HTR-8/SVneo (cell line): ENCODE data around the gene LAMTOR2.
A peak's percentile ranks its signal among the peaks of the same experiment; 100 is the strongest.
"Not testable (repeated sequence)": the region's sequence is repeated elsewhere in the genome, so short reads cannot be mapped to it uniquely, and the experiment has no call there.

Experiments
- DNase-seq: peaks from one replicate; pipeline ENCODE4 v3.0.0; 2011; ENCODE audit warnings: low spot score, mixed read lengths; ENCODE audit not compliant: insufficient read length
- FAIRE-seq: peaks from 2 replicates; lab custom pipeline; 2011; peaks lifted over from hg19 to GRCh38; lab: Jason Lieb, UNC

The LAMTOR2 gene

DNA sequence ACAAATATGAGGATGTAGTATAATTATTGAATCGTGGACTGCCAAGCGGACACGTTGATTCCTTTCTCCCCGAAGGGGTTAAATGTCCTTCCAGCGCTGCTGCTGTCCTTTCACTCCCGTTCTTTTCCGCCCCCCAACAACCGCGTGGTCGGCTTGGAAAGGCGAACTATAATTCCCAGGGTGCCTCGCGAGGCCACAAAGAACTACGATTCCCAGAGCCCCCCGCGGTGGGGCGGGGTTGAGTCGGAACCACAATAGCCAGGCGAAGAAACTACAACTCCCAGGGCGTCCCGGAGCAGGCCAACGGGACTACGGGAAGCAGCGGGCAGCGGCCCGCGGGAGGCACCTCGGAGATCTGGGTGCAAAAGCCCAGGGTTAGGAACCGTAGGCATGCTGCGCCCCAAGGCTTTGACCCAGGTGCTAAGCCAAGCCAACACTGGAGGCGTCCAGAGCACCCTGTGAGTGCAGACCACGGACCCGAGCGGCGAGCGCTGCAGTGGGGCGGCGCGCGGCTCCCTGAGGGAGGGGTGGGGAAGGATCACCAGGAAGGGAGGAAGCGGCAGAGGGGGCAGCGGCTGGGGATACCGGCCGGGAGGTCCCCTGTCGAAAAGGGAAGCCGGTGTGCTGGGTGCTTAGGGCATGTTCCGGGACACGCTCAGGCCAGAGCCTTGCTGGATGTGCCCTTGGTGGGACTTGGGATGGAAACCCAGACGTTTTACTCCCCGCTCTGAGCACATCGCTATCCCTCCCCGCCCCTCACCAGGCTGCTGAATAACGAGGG is at the start of gene LAMTOR2:
TSS of gene LAMTOR2 (plus strand) at position 283 of the 781 bp plus-strand sequence. CDS start at position 391, 108 bp downstream.
- FAIRE-seq (no peak), DNase-seq (peak; percentile 92)

- DNase-seq (no peak), FAIRE-seq (no peak)
These were observed 49.6 kb upstream of the LAMTOR2 start for GRCh38 chr1:156004843-156005584.

DNA sequence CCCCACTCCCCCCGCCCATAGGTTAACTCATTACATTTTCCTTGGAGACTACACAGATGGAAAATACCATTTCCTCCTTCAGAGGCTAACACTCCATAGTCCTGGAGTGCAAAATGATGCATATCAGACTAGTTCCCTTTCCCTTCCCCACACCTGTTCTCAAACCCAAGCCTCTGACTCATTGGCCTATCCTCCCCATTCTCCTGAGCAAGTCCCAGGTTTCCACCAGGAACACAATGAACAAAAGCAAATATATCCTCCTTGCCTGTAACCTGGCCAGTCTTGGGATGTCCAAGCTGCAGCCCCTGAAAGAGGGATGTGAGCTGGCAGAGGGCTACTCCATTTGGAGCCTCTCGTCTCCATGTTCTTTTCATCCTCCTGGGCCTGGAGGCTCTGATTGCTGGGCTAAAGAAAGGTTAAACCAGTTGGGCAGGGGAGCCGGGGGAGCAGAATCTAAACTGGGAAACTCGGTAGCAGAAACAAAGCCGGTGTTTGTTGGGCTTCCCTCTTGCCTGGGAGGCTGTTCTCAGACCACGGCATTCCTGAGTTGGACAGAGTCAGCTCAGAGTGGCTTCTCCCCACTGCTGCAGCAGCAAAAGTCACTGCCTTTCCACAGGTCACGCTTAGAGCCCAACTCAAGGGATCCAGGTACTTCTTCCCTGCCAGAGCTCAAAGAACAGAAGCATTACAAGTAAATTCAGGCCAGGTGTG is 47.8 kb upstream of the LAMTOR2 start:
- FAIRE-seq (no peak), DNase-seq (no peak)

- DNase-seq, result no peak
- FAIRE-seq, result no peak
These were observed 45.2 kb upstream of the LAMTOR2 start for GRCh38 chr1:156009404-156009803.

DNA sequence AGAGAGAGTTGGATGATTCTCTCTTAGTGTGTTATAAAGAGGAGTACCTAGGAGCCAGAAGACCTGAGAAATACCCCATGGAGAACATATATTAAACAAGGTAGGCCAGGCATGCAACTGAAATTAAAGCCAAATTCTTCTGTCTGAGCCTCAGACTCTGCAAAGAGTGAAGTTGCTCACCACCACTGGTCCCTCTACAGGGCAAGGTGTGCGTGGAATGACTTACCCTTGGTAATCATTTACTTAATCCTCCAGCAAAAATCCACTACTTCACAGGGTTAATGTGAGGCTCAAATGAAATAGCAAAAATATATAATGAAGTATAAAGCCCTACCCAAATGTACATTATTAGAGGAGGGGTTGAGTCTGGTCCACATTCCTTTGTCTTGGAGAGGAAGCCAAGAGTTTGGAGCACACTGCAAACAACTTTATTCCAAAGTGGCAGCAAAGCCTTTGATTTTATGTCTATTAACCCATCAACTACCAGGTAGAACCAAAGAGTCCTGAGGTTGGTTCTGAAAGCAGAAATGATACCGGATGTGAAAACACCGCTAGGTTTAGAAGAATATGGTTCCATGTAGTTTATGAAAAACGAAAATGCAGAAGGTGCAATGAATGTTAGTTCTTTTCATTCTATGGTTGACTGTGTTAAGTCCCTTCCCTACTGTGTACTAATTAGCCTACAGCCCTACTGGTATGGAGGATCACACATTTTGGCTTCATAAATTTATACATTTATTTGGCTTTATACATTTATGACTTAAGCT is 42.3 kb upstream of the LAMTOR2 start:
- DNase-seq, result no peak
- no peak for FAIRE-seq

- DNase-seq (no peak), FAIRE-seq (no peak)
These were observed 39.8 kb upstream of the LAMTOR2 start for GRCh38 chr1:156014829-156015228.

- FAIRE-seq (no peak), DNase-seq (no peak)
These were observed 34.7 kb upstream of the LAMTOR2 start for GRCh38 chr1:156019946-156020292.

DNA sequence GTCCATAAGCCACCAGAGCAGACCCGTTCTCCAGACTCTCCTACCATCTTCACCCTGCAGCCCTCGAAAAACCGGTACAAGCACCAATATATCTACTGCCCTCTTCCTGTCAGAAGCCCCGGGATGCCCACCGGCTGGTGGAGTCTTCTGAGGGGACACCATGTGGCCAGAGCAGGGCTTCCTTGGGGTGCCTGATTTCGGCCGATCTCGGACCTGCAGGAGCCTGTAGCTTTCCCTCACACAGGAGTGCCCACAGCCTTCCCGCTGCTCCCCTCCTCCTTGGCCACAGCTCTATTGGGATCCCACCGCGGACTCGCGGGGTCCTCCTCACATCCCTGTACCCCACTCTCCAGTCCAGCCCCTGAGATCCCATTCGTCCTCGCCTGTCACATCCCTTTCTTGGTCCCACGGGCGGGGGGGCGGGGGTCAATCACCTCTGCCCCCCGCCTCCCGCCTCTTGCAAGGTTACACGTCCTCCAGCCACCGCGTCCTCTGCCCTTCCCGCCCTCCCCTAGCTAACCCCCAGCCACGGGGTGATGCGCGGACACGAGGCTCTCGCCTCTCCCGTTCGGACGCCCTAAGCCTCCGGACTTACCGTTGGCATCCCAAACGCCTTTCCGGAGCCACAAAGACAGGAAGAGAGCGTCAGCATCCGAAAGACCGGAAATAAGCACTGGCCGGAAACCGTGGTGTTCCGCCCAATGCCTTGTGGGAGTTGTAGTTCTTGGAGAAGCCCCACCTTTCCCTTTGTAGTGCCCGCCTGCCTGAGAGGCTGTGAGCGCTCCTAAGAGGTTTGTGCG is 34.1 kb upstream of the LAMTOR2 start, which contains the start of gene SSR2:
TSS of gene SSR2 (minus strand) at position 659 of the 800 bp plus-strand sequence. CDS start 784 bp downstream, outside the sequence.
- no peak for FAIRE-seq
- DNase-seq, result peak; percentile 91

DNA sequence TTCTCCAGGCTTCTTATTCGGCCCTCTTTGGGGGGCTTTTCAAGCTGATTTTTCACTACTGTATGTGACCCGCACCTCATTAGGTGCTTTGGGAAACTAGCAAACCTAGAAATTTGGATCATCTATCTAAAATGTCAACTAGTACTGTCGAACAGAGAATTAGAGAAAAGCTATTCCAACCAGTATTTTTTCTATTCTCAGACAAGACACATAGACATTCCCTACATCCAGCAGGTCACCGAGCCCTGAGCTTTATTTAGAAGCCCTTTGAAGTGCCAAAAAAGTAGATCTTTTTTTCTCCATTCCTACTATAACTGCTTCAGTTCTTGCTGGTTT is 33.5 kb upstream of the LAMTOR2 start:
- DNase-seq, result no peak
- no peak for FAIRE-seq

DNA sequence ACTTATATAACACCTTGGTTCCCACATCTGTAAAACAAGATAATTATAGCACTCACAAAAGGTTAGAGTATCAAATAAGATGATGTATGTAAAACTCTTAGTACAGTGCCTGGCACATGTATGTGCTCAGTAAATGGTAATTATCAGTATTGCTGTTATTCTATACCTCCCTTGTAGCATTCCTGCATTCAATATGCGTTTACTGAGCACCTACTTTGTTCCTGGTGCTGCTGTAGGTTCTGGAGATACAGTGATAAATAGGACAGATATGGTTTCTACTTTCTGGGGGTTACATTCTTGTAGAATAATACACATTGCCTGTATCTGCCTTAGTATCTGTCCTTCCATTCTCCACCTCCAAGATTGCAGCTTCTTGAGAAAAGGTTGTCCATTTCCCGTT is 32.6 kb upstream of the LAMTOR2 start:
- no peak for FAIRE-seq
- no peak for DNase-seq

DNA sequence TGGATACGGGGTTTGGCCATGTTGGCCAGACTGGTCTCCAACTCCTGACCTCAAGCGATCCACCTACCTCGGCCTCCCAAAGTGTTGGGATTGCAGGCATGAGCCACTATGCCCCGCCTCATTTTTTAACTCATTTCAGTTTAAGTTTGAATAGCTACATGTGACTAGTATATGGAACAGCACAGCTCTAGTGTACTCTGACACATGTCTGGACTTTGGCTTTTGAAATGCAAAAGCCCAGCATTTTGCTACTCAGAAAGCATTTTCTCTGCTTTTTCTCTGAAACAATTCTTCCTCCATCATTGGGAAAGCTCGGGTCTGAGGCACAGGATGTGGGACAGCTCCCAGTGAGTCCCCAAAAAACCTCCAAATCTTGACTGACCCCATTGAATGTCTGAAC is 29.8 kb upstream of the LAMTOR2 start:
- FAIRE-seq (no peak), DNase-seq (no peak)

DNA sequence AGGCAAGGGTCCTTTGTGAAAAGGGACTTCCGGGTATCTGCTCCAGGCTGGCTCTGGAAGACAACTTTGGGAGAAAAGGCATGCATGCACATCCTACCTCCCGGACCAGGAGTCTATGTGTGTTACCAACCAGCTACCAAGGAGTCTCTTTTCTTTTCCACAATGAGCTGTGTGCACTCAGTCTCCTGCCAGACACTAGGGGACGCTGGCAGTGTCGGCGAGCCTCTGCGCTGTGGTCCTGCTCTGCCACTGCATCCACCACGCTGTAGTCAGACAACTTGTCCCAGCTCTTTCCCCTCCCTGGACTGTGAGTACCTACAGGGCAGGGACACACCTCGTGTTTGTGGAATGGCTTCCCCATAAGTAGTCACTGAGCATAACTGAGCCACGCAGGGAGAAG is 28.7 kb upstream of the LAMTOR2 start:
- FAIRE-seq, result no peak
- DNase-seq, result no peak

DNA sequence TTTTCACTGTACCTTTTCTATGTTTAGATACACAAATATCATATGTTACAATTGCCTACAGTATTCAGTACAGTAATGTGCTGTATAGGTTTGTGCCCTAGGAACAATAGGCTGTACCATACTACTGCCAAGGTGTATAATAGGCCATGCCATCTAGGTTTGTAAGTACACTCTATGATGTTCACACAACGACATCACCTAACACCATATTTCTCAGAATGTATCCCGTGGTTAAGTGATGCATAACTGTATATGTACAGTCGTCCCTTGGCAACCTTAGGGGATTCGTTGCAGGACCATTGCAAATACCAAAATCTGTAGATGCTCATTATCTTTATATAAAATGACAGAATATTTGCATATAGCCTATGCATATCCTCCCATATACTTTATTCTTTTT is 28.0 kb upstream of the LAMTOR2 start:
- no peak for DNase-seq
- FAIRE-seq, result no peak

DNA sequence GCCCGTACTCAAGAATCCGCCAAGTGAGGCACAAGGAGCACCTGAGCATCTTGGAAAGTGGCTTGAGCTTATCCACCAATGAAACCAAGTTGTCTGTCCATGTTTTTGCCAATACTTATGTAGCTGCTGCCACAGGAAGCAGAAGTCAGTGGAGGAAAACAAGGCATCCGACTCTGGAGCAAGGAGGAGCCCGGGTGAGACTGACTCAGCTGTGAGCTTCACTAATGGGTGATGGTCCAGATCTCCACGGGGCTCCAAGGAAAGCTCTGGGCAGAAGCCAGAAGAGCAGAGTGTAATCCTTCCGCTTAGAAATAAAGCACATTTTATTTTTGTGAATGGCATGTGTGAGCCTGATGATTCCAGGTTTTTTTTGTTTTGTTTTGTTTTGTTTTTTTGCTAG is 21.6 kb upstream of the LAMTOR2 start:
- DNase-seq, result no peak
- no peak for FAIRE-seq

DNA sequence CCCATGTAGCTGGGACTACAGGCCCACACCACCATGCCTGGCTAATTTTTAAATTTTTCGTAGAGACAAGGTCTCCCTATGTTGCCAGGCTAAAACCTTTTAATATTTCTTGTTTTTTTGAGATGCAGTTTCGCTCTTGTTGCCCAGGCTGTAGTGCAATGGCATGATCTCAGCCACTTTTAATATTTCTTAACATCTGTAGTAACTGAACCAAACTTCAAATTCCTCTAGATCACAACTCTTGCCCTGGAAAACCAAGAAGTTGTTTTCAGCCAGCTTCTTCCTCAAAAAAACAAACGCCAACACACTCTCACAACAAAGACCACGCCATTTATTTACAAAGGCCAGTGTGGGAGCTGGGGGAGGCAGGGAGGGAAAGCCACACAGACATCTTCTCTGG is 19.6 kb upstream of the LAMTOR2 start:
- FAIRE-seq, DNase-seq: not testable (repeated sequence)

DNA sequence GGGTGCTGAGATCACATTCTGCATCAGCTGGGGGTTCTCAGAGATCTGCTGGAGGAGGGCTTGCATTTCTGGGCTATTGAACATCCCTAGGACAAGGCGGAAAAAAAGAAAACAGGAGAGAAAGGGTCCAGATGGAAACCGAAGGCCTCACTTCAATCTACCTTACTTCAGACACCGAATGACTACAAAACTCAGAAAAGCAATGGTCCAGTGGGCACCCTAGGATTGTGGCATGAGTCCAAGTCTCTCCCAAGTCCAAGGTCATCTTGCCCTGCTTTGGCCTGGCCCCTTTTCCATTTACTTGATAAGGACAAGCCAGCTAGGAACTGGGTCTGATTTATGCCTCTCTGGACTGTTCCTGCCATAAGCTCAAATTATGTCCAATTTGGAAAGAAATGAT is 11.8 kb upstream of the LAMTOR2 start:
- no peak for FAIRE-seq

DNA sequence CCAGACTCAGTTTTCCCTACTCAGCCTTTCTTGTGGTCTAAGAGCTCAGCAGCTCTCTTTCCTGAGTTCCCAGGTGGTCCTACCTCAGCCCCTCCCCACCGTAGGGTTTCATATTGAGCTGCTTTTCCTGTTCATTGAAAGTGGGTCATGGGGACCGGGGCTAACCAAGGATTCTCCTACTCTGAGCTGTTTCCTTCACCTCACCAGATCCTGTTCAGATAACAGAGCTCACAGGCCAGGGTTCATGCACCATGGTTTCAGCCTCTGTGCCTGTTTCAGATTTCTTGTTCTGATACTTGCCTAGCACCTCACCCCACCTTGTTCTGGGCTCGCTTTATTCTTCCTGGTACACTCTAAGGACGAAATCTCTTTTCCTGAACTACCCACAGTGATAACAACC is 9.5 kb upstream of the LAMTOR2 start:
- DNase-seq, result no peak
- FAIRE-seq, result no peak

More for the DNA sequence above, 11.8 kb upstream of the LAMTOR2 start:
- no peak for DNase-seq

- FAIRE-seq (no peak), DNase-seq (no peak)
These were observed 5.8 kb upstream of the LAMTOR2 start for GRCh38 chr1:156048663-156049258.

DNA sequence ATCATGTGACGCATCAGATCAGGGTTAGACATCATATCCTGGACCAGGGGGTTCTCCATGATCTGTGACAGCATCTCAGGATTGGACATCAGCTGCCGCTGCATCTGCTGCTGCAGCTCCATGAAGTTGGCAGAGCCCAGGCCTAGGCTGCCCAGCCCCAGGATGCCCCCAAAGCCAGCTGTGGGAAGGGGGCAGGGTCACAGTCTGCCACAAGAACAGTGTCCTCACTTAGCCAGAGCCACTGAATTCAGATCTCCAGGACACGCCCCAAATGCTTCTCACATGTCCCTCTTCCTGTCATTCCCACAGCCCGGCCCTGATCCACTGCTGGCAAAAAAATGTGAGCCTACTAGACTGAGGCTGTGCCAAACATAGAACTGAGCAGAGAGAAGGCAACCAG is 4.2 kb upstream of the LAMTOR2 start:
- no peak for FAIRE-seq
- DNase-seq, result no peak
